NCI-H526 treated with DMSO at 0.1 percent for 48 hours (cell line): ENCODE measurements around the gene APOBEC3H.
"Not testable (repeated sequence)": the region's sequence is repeated elsewhere in the genome, so short reads cannot be mapped to it uniquely, and the experiment has no call there.

Source experiments
- DNase-seq: peaks from one replicate; lab custom pipeline; 2025; lab: John Stamatoyannopoulos, UW

APOBEC3H gene

DNA sequence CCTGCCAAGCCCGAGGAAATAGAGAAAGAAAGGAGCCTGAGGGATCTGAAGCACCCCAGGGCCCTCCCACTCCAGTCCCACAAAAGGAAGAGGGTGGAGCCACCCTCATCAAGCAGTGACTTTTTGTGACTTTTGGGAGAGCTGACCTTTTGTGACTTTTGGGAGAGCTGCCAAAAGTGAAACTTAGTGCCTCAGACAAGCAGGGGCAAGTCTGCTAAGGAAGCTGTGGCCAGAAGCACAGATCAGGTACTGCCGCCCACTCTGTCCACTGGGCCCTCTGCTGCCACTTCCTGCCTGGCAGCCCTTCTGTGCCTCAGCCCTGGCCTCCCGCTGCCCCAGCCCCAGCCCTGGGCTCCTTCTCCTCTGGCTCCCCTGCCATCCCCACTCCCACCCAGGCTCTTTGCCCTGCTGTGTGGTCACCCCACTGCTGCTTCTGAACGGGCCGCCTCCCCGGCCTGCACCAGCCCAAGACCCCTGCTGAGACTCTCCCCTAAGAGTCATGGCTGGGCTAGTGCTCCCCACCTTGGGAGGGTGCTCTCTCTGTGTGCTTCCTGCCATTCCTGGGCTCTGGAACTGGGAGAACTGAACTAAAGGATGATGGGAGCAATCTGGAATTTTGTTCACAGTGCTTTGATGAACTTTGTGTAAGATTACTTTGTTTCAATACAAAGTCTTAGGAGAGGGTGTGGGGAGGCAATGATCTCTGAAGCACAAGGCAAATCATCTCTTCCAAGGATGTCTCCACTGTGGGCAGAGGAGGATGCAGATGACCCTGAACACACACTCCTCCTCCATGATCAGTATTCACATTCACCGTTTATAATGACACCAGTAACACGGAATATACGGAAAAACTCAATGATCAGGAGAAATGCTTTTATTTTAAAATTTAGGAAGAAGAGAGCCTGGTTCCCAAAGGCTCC is at the start of gene APOBEC3H:
Gene APOBEC3H, plus strand, starts transcription at position 147 of the 923 bp plus-strand sequence. CDS start 3,035 bp downstream, outside the sequence.
- no peak for DNase-seq

- not testable (repeated sequence) for DNase-seq
Observed at GRCh38 chr22:39049486-39049885, 47.6 kb upstream of the APOBEC3H start.

DNA sequence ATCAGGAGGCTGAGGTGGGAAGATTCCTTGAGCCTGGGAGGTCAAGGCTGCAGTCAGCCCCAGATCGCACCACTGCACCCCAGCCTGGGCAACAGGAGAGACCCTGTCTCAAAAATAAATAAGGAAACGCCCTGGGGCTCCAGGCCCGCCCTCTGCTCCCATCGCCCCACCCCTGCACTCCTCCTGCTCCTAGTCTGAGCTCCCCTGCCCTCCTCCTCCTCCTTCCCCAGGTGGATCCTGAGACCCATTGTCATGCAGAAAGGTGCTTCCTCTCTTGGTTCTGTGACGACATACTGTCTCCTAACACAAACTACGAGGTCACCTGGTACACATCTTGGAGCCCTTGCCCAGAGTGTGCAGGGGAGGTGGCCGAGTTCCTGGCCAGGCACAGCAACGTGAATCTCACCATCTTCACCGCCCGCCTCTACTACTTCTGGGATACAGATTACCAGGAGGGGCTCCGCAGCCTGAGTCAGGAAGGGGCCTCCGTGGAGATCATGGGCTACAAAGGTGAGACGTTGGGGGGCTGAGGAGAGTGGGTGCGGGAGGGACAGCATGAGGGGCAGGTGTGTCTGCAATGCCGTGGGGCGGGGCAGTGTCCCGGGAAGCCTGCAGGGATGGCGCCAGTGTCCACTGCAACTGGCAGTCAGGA is 45.1 kb upstream of the APOBEC3H start:
- not testable (repeated sequence) for DNase-seq

DNA sequence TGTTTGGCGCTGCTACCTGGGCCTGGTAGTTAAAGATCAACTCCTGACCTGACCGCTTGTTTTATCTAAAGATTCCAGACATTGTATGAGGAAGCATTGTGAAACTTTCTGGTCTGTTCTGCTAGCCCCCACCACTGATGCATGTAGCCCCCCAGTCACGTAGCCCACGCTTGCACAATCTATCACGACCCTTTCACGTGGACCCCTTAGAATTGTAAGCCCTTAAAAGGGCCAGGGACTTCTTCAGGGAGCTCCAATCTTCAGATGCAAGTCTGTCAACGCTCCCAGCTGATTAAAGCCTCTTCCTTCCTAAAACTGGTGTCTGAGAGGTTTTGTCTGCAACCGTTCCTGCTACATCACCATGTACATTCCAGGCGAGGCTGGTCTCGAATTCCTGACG is 41.4 kb upstream of the APOBEC3H start:
- DNase-seq, result no peak

GRCh38 chr22:39061290-39061689 is 35.8 kb upstream of the APOBEC3H start:
- DNase-seq, result not testable (repeated sequence)

- DNase-seq, result not testable (repeated sequence)
Observed at GRCh38 chr22:39061951-39062350, 35.1 kb upstream of the APOBEC3H start.

GRCh38 chr22:39063904-39064303 is 33.1 kb upstream of the APOBEC3H start:
- DNase-seq, result not testable (repeated sequence)

GRCh38 chr22:39066442-39067276 is 30.4 kb upstream of the APOBEC3H start:
- not testable (repeated sequence) for DNase-seq

GRCh38 chr22:39068033-39068785 is 28.8 kb upstream of the APOBEC3H start:
- no peak for DNase-seq

DNA sequence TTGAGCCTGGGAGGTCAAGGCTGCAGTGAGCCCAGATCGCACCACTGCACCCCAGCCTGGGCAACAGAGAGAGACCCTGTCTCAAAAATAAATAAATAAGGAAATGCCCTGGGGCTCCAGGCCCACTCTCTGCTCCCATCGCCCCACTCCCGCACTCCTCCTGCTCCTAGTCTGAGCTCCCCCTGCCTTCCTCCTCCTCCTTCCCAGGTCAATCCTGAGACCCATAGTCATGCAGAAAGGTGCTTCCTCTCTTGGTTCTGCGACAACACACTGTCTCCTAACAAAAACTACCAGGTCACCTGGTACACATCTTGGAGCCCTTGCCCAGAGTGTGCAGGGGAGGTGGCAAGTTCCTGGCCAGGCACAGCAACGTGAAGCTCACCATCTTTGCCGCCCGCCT is 26.9 kb upstream of the APOBEC3H start:
- no peak for DNase-seq

DNA sequence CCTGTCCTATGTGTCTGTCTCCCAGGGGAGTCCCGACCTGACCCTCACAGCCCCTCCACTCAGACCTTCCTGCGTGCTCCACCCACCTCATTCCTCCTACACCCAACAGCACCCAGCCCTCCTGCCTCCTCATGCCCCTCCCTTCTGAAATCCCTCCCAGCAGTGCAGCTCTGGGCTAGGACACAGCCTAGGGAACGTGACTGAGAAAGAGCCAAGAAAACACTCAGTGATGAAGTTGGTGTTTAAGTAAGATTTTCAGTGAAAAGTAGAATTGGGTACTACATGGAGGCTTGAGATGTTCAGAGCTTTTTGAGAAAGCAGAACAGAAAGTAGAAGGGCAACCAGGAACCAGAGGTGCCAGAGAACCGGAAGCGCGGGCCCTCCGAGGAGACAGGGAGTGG is 24.5 kb upstream of the APOBEC3H start:
- DNase-seq, result not testable (repeated sequence)

GRCh38 chr22:39073981-39074380 is 23.1 kb upstream of the APOBEC3H start:
- no peak for DNase-seq

DNA sequence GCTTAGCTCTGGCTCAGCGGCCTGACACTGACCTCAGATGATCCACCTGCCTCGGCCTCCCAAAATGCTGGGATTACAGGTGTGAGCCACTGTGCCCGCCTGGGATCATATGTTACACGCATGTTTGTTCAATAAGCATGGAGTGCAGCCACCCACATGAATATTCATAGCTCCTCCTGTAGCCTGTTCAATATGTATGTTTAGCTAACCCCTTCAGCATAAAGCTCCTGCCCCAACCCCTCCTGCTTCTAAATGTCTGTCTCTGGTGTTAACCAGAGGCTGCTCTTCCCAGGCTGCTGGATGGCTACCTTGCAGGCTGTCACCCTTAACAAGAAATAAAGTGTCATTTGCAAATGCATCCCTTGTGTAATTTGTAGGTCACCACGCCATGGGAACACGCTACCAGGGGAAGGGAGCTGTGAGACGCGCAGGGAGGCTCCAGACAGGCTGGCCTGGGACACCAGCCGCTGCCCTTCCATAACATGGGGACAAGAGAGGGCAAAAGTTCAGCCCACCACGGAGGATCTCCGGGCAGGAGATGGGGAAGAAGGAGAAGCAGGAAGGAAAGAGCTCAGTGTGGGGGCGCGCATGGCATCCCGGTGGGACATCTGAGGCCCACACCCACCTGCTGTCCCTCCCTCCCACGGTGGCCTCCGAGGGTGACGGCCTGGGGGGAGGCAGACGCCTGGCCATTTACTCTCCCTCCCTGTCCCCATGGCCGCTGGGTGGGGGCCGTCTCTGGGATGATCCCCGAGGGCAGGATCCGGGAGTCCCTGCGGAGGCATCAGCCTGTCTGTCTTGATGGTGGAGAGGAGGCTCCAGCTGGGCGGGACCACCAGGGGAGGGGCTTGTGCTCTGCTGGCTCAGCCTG is 20.7 kb upstream of the APOBEC3H start:
- DNase-seq, result peak; percentile 1

DNA sequence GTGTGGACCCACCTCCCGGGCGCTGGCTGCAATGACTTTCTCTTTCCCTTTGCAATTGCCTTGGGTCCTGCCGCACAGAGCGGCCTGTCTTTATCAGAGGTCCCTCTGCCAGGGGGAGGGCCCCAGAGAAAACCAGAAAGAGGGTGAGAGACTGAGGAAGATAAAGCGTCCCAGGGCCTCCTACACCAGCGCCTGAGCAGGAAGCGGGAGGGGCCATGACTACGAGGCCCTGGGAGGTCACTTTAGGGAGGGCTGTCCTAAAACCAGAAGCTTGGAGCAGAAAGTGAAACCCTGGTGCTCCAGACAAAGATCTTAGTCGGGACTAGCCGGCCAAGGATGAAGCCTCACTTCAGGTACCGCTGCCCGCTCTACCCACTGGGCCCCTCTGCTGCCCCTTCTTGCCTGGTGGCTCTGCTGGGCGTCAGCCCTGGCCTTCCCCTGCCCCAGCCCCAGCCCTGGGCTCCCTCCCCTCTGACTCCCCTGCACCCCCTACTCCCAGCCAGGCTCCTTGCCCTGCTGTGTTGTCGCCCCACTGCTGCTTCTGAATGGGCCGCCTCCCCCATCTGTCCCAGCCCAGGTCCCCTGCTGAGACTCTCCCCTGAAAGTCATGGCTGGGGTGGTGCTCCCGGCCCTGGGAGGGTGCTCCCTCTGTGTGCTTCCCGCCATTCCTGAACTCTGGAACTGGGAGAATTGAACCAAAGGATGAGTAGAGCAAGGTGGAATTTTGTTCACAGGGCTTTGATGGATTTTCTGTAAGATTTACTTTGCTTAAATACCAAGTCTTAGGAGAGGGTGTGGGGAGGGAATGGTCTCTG is 19.8 kb upstream of the APOBEC3H start, which contains the start of gene APOBEC3G:
Gene APOBEC3G, plus strand, starts transcription at position 250 of the 815 bp plus-strand sequence. Its CDS starts 87 bp downstream, at position 337.
- DNase-seq, result not testable (repeated sequence)

DNA sequence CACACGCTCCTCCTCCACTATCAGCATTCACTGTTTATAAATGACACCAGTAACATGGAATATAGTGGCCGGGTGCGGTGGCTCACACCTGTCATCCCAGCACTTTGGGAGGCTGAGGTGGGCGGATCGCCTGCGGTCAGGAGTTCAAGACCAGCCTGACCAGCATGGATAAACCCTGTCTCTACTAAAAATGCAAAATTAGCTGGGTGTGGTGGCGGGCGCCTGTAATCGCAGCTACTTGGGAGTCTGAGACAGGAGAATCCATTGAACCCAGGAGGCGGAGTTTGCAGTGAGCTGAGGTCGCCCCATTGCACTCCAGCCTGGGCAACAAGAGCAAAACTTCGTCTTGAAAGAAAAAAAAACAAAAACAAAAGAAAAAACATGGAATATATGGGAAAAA is 19.1 kb upstream of the APOBEC3H start:
- DNase-seq, result not testable (repeated sequence)

DNA sequence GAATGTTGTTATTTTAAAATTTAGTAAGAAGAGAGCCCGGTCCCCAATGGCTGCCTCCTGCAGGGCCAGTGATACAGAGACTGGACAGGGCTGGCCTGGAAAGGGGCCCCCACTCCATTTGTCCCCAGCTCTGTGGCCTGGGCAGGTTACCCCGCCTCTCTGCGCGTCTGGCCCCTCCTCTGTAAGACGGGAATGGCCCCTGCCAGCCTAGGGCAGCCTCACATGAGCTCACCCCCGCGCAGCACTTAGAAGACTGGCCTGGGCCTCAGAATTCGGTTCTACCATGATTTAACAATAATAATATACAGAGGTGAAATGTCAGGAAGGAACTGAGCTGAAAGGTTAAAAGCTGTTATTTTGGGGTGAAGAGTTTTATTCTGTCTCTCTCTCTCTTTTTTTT is 18.7 kb upstream of the APOBEC3H start:
- no peak for DNase-seq

DNA sequence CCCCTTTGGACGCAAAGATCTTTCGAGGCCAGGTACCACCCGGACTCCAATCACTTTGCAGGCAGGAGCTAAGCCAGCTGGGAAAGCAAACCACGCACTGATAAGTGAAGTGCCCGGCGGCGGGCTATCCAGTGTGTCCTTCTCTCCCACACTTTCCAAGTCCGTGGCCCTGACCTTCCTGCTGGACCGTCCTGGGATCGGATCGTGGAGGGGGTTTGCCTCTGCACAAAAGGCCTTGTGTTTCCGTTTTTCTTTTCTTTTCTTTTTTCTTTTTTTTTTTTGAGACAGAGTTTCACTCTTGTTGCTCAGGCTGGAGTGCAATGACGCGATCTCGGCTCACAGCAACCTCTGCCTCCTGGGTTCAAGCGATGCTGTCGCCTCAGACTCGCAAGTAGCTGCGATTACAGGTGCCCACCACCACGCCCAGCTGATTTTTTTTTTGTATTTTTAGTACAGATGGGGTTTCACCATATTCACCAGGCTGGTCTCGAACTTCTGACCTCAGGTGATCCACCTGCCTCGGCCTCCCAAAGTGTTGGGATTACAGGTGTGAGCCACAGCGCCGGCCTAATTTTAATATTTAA is 17.9 kb upstream of the APOBEC3H start:
- not testable (repeated sequence) for DNase-seq

DNA sequence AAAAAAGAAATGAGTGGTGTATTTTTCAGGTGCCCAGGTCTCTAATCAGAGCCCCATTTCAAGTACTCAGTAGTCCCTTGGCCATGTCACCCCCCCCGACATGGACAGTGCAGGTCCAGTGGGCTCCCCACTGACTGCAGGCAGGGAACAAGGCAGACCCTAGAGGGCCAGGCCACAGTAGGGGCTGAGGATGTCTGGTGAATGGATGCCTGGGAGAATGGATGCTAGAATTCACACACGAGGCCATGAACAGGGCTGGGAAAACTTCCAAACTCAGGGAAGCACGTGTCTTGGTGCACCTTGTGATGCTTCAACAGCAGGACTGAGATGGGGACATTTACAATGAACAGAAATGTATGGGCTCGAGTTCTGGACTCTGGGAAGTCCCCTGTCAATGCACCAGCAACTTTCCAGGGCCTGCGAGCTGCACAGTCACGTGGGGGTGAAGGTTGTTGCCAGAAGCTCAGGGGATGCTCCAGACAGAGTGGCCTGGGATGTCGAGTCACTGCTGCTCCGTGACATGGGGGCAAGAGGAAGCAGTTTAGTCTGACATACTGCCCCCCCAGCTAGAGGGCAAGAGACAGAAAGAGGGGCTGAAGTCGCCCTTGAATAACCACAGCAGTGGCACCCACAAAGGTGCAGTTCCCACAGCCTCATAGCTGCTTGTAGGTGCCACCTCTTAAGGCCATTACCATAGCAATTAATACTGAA is 16.8 kb upstream of the APOBEC3H start:
- no peak for DNase-seq
